GM21526 (cell line): ENCODE measurements around the gene SLC25A44.

Experiments used
- ATAC-seq: cut with Tn5 transposase; IDR thresholded peaks from one replicate; pipeline ENCODE4 v1.9.1; 2021; ENCODE audit warnings: moderate library complexity; ENCODE audit not compliant: unreplicated experiment, low FRiP score

Gene SLC25A44

GRCh38 chr1:156259805-156260204 is 65.9 kb downstream of the SLC25A44 start:
- no peak for ATAC-seq

GRCh38 chr1:156260896-156261295 is 67.0 kb downstream of the SLC25A44 start:
- ATAC-seq: no peak
